ENCODE results near the gene REG4.

Gene REG4

GRCh38 chr1:119778886-119779560 lies 32.2 kb downstream of the REG4 start:
- no peak for DNase-seq

DNA sequence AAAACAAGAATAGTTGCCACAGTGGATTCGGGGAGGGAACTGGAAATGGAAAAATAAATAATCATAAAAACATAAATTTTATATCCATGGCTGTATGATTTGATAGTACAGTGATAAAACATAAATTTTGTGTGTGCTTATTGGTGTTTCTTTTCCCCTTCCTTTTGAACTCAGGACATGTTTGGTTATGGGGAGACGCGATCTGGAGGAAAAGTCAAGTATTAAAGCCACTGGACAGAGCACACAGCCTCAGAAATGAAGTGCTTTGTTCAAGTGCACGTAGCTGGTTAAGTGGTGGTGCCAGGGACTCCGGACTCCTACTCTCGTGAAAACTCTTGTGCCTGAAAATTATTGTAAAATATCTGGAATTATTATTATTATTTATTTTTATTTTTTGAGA lies 32.9 kb downstream of the REG4 start:
- no peak for DNase-seq

GRCh38 chr1:119774746-119775490 lies 36.3 kb downstream of the REG4 start:
- no peak for DNase-seq

DNA sequence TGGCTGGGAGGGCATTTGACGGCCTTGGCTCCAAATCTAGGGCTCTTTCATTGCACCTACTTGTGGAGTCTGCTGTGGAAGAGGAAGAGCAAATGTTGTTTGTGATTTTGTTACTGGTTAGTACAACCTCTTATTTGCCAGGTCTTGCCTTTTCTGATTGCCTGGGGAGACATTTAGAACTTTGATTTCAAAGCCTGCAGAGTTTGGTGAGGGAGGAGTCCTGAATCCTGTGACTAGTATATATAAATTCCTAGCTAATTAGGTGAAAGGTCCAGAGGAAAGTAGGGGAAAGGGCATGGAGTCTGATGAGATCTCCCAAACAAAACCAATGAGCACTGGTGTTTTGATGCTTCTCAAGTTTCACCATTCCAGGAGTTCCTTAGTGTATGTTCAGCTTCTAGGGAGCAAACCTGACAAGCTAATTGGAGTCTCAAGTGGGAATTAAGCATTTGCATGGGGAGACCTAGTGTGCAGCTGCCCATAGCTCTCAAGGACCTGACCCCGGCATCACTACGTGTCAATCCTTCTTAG lies 37.5 kb downstream of the REG4 start:
- no peak for DNase-seq

- no peak for DNase-seq
Observed at GRCh38 chr1:119772298-119772697, 39.0 kb downstream of the REG4 start.

GRCh38 chr1:119771770-119772169 lies 39.5 kb downstream of the REG4 start:
- no peak for DNase-seq

GRCh38 chr1:119771016-119771415 lies 40.2 kb downstream of the REG4 start:
- DNase-seq: no peak

DNA sequence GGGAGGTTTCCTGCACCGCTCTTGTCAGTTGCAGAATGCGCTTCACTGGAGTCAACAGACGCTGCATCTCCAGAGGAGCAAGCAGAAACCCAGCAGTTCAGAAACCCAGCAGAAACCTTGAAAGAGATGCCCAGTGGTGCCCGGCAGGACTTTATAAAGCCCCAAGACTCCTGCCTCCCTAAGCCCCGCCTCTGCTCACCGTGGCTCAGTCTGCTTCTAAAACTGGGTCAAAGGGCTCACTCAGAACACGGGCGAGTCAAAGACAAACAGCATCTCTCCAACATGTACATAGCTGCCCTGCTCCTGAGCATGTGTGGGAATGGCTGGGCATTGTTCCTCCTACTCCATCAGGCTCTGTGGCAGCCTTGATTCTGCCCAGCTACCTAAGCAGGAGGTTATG lies 42.5 kb downstream of the REG4 start, which contains the start of gene HMGCS2:
Gene HMGCS2 (minus strand): TSS at position 128 of the 400 bp plus-strand sequence. CDS start 61 bp downstream, at position 67.
- DNase-seq: no peak

DNA sequence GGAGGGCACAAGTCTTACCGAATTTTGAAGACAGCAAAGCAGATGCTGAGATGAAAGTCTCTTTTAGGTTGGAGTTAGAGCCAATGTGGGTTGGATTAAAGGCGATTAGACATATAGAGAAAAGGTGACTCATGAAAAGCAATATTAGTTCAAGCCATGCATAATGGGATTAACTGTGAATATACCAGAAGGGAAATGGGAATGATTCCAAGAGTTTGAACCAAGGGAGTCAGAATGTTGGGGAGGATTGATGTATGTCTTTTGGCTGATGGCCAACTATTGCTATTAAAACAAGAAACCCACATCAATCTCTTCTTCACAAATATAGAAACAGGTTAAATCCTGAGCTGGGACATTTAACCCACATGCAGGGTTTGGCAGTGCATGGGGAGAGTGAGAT lies 43.8 kb downstream of the REG4 start:
- DNase-seq: no peak

GRCh38 chr1:119766374-119766794 lies 44.9 kb downstream of the REG4 start:
- no peak for DNase-seq

DNA sequence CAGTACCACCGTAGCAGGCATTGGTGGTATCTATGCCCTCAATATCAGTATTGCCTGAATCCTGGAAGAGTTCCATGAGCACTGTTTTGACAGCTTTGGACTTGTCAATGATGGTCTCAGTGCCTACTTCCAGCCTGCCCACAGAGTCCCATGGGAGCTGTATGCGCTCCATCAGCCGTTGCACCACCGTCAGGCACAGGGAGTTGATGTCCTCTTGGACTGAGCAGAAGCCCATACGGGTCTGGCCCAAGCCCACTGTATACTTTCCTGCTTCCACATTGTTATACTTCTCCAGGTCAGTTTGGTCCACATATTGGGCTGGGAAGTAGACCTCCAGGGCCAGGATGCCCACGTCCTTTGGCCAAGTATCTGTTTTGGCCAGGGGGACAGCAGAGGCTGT lies 47.0 kb downstream of the REG4 start:
- no peak for DNase-seq

DNA sequence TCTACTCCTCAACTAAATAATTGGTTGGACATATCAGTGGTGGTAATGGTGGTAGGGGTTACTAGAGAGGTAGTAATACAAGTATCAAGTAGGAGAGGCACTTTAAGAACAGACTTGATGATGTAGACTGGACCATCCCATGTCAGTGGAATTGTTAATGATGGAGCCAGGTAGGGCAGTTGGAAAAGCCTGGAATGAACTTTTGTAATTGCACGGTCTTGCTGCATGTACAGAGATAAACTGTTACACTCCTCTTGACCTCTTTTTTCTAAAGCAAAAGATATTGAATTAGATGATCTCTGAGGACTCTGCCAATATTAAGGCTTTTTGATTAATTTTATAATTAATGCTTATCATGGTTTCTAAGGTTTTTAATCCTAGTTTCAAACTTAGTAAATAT lies 48.3 kb downstream of the REG4 start:
- no peak for DNase-seq

GRCh38 chr1:119762409-119762808 lies 48.9 kb downstream of the REG4 start:
- no peak for DNase-seq

DNA sequence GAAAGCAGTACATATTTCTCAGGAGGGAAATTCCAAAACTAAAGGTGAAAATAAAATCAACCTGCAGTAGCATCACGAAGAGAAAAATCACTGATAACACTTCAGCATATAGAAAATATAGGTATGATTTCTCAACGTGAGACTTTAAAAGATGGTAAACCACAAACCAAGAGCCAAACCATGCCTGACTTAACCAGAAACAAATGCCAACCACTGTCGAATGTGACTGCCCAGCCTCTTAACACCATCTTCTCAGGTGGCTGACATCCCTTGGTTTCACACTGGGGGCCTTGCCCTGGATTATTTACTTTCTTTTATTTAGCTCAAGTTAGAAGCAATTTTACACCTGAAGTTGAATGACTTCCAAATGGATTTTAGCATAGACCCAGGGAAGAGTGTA lies 52.7 kb downstream of the REG4 start:
- DNase-seq: no peak

DNA sequence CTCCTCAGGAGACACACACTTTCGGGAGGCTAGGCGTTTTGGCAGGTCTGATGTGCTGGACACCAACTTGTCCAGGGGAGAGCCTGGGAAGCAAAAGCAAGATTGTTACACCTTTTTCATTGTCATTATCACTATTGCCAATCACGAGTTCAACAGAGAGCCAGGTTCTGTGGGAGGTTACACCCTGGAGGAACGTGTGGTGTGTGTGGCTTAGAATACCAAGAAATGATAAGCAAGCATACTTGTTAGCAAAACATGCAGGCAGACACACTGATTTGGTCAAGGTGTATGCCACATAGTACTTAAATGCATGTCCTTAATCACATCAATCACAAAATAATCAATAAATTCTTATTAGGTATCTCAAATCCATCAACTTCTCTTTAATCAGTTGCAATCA lies 58.7 kb downstream of the REG4 start:
- no peak for DNase-seq

DNA sequence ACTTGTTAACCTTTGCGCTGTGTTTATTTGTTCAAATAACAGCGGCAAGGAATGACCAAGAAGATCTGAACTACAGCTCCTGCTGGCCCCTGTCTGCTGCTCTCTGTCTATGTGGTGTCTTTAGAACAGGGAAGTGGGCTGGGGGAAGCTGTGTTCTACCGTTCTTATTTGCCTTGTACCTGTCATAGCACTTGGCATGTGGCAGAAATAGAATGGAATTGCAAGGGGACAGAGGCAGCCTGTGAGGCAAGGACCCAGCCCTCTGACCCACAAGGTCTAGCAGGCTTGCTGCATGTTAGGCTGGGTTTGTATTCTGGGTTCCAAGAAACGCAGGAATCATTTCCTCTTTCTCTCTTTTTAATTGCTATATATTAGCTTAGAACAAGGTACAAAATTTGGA lies 63.2 kb downstream of the REG4 start:
- DNase-seq: no peak

GRCh38 chr1:119747451-119747850 lies 63.8 kb downstream of the REG4 start:
- DNase-seq: no peak

GRCh38 chr1:119745034-119745433 lies 66.2 kb downstream of the REG4 start:
- no peak for DNase-seq

DNA sequence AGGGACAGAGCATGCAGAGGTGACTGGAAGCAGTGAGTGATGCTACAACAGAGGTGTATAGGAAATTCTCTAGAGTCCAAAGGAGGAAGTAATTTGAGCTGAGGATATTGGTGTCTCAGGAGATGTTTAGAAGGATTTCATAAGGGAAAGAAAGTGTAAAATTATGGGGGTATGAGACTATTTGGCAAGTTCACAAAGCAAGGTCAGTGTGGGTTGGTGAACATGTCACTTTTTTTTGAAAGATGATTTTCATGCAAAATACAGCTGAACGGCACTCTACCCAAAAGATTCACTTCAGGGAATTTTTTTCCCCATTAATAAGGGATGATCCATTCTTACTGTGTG lies 66.7 kb downstream of the REG4 start:
- no peak for DNase-seq

All from activated effector memory CD4-positive, alpha-beta T cell treated with Interleukin-2 at 50 U/mL for 16 hours (primary cell).